IPS DF 4.7 (cell line): ENCODE results near the gene SGMS1.

Experiments used
- DNase-seq: peaks from one replicate; pipeline ENCODE4 v3.0.0-alpha.2; 2013; ENCODE audit warnings: low spot score; ENCODE audit errors: extremely low read depth

SGMS1 gene

DNA sequence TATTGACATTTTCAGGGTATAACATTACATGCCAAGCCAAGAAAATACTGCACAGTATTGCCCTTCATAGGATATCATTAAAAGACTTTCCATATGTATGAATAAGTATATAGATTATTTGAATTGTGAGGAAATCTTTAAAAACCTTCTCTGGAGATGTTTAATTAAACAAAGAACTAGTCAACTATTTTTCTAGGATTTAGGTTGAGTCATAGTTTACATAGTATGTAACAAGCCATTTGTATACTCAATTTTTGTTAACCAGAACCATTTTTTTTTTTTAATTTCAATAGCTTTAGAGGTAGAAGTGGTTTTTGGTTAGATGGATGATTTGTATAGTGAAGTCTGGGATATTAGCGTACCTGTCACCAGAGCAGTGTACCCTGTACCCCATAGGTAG, 221.3 kb downstream of the SGMS1 start:
- no peak for DNase-seq

- DNase-seq, result no peak
Observed at GRCh38 chr10:50400694-50401093, 223.1 kb downstream of the SGMS1 start.

DNA sequence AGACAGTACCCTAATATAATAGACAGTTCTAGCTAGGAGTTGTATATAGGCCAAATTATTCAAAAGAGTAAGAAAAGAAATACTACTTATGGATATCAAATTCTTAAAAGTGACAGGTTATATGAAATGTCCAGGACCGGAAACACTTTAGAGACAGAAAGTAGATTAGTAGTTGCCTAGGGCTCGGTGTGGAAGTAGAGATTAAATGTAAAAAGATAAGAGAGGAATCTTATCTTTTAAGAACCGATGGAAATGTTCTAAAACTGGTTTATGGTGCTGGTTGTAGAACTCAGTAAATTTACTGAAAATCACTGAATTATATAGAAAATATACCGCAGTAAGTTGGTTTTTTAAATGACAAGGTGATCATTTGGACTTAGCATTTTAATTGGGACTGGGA, 224.9 kb downstream of the SGMS1 start:
- DNase-seq, result no peak

GRCh38 chr10:50398381-50398780, 225.4 kb downstream of the SGMS1 start:
- no peak for DNase-seq

DNA sequence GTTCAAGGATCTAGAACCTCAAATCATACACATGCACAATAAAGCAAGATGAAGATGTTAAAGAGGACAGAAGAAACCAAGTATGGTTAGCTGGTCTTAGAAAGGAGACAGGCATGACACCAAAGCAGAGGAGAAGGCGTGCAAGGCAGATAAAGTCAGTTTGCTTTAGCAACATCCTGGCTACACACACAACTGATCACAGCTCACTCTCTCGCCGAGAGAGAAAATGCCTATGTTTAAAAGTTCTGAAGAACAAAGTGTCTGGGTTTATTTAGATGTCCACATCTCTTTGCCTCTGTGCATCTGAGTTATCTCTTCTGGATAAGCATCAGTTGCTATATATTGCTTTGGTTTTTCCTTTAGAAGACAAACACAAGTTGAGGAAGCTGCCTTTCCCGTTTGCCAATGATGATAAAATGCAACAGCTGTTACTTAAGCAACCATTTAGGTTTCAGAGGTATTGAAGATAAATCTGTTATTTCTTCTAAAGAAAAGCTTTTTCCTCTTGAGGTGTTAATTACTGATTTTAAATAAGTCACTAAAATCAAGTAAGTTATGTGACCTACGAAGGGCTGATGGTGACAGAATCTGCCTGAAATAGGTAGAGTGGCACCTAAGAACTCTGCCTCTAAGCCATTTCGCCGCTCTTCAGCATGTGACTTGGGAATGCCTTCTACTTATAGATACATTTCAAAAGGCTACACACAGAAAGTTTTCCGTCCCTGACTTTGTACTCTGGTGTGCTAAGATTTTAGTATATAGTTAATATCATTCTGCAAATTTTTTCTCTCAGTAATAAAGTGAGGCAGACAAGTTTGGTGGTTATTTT, 226.2 kb downstream of the SGMS1 start:
- no peak for DNase-seq

- no peak for DNase-seq
Observed at GRCh38 chr10:50396491-50397311, 227.1 kb downstream of the SGMS1 start.

- DNase-seq, result no peak
Observed at GRCh38 chr10:50395851-50396250, 227.9 kb downstream of the SGMS1 start.

DNA sequence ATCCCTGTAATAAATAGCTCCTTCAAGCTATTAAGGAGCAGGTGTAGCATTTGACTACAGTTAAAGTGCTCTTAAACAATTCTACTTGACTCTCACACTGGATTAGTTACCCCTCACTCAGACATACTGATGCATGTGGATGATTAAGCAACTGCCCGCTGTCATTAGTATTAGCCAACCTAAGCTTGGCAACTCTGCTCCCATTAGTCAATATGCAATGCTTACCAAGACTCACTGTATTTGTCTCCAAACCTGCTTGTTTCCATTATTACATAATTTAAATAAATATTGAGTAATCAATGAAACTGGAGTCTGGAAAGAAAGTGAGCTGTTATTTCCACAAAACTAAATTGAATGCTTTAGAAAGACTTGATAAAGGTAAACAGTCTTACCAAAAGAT, 228.5 kb downstream of the SGMS1 start:
- no peak for DNase-seq

DNA sequence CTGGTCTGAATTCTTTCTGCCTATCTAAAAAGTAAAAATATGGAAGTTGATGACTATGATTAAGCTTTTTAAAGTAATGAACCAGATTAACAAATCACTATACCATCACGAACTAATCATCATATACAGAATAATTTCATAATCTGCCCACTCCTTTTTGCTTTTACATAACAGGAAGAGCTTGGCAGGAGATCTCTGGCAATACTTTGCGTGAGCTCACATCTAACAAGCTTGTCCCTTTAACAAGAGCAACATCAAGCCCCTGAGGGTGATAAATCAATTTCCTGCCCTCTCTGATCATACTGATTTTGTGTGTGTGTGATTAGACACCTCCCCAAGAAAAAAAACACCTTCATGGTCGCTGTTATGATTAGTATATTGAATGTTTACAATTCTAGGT, 228.9 kb downstream of the SGMS1 start:
- no peak for DNase-seq

DNA sequence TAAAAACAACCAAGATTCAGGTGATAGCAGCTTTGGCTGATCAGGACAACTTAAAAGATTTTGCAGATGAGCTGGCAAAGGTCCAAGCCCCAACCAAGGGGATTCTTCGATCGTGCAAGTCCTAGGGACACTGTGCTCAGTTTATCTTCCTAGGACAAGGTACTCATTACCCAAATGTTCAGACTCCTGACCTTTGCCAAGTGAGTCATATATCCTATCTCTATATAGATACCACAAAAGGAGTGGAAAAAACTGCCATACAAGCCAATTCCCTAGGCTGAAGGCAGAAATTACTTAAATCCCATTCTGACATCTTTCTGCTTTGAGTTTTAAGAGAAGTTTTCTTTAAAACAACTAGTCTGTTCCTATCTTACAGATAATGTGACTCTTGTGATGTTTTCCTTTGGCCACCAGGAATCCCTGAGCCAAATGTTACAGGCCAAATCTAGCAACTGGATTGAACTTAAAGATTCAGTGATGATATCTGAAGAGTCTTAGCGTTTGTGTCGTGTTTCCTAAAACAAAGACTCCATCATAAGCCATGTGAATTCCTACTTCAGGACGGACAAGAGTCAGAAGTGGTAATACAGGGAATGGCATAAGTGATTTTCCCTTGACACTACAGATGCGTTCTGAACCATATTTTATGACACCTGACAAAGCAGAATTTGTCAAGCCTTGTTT, 229.8 kb downstream of the SGMS1 start:
- no peak for DNase-seq

DNA sequence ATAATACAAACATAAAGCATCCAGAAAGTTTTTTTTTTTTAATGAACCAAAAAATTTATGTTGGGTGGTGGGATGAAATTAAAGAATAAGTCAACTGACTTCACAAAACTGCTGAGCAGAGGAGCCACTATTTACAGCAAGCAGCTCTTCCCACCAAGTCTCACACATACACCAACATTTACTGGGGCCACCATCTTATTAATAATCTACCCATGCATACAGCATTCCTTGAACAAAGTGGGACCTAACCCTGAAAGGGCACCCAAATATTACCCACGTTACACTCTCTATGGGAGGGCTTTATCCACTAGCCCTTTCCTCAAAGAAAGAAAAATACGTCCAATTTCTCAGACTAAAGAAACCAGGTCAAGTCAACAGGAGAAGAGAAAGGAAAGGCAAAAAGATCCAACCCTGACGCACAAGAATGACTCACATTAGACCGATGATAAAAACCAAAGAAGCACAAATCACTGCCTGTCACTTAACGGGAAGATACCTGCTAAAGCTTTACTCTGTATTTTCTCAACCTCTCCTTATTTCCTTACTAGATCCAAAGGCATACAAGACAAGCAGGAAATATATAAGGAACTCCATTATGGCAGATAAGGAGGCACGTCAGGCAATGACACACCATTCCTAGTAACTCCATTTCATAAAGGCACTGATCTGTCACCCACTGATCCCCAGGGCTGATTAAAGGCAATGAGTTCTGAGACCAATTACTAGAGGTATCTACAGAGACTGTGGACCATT, 230.6 kb downstream of the SGMS1 start:
- no peak for DNase-seq

DNA sequence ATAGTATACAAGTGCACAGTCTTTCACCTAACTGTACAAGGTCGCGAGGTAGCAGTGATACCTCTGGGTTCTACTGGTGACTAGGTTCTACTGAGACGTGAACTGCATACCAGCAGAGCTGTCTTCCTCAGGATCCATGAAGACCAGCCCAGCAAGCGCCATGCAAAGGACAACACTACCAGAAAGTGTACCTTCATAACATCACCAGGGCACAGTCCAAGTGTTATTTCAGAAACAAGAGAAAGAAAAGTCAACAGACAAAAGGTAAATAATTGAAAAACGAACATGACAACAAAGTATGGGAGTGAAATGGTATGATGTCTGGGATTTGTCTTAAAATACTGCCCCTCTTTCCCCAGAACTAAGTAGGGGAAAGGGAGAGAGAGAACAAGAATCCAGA, 231.3 kb downstream of the SGMS1 start:
- no peak for DNase-seq

DNA sequence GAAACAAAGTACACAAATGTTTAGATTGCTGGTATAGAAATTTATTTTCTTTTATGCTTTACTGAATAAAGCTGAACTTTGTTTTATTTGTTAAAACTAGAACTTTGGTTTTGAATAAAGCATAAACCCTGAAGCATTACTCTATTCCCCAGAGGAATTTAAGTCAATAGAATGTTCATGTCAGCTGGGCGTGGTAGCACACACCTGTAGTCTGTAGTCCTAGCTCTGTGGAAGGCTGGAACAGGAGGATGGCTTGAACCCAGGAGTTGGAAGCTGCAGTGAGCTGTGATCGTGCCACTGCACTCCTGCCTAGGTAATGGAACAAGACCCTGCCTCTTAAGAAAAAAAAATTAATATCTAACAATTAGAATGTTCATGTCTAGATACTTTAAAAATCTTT, 233.5 kb downstream of the SGMS1 start:
- DNase-seq, result no peak

DNA sequence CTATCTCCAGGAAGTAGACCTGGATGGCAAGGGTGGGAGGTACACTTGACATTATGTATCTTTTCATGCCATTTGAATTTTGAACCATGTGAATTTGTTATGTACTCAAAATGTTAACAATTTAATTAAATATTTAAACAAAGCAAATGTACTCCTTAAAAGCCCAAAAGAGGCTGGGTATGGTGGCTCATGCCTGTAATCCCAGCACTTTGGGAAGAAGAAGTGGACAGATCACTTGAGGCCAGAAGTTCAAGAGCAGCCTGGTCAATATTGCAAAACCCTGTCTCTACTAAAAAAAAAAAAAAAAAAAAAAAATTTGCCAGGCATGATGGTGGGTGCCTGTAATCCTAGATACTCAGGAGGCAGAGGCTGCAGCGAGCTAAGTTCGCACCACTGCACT, 235.6 kb downstream of the SGMS1 start:
- DNase-seq, result no peak

- no peak for DNase-seq
Observed at GRCh38 chr10:50387732-50388073, 236.1 kb downstream of the SGMS1 start.

DNA sequence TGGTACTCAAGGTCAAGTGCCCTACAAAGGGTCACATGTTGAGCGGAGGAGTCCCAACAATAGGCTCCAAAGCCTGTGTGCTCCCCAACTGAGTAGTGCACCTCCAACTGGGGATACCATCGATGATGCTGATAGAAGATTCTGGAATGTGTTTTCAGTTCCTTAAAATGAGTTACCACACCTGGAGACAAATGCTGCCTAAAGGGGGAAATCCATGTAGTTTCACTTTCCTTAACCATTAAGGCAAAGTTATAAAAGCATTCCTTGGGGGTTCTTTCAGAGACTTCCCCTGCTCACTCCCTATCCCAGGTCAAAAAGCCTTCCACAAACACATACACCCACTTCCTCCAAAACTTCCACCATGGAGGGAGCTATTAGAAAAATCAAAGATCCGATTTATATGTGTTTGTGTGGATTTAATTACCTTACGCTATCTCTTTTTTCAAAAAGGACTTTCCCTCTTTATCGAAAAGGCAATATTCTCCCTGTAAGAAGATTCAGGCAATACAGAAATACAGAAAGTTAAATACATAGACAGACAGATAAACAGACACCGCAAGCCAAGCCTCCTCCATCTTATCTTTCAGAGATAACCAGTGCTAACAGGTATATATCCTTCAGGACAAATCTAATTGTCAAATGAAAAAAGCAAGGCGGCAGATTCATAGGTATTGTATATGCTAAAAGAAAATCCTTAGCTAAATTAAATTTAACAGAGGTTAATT, 236.6 kb downstream of the SGMS1 start:
- no peak for DNase-seq

GRCh38 chr10:50385624-50386023, 238.1 kb downstream of the SGMS1 start:
- DNase-seq, result no peak

DNA sequence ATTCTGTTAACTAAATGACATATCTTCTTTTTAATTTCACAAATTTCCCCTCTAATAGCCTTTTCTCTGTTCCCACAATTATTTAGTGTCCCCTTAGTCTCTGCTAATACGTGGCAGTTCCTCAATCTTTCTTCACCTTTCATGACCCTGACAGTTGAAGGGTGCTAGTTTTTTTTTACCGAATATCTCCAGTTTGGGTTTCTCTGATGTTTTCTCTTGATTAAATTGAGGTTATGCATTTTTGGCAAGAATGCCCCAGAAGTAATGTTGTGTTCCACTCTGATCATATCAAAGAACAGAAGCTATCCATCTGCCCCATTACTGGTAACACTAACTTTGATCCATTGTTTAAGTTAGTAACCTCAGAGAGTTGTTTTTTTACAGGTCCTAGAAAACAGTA, 238.9 kb downstream of the SGMS1 start:
- DNase-seq, result no peak

- no peak for DNase-seq
Observed at GRCh38 chr10:50384238-50384637, 239.5 kb downstream of the SGMS1 start.

DNA sequence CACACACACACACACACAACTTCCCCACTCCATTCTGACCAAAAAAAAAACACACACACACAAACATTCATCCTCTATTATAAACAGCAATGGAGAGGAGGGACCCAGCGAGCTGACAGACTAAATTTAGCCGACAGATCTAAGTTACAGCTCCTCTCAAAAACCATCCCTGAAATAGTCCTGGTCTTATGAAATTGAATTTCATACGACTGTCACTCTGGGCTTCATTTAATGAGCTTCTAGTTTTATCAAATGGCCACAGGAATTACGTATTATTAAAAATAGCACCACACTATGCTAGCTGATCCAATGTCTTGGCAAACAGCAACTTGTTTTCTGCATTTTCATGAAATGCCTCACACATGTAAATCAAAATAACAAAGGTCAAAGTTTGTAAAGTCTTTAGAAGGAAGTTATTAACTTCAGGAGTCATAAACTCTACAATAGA, 241.2 kb downstream of the SGMS1 start:
- no peak for DNase-seq

DNA sequence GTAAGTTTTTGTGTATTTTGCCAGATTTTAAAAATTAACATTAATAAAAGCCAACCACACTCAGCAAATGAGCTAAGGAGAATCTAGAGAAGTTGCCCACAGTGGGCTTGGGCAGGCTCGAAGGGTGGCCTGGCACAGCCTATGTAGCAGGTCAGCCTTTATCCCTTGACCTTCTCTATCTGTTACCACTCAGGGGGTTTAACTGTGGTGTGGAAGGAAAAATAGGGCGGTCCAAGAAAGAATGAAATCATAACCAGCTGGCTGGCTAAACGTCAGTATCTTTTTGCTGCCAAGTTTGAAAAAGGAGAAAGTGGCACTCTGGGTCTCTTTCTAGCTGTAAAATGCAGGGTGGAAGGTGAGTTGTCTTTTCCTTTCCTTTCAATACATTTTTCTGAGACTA, 242.1 kb downstream of the SGMS1 start:
- no peak for DNase-seq
